Measurements from ENCODE around the gene IL1RAP. TPM values are rescaled to one million over a fixed set of nuclear protein-coding genes. Genes with fewer than 3 reads are reported as not detected.

Gene IL1RAP
- total RNA-seq, 1 experiment from 2014 or later, result 186 TPM

- DNase-seq, result no peak
- no peaks in the 10 kb centered on the region for H3K36me3 Mint-ChIP-seq (ENCODE audit: insufficient read depth, unreplicated experiment)
- peaks cover 5% of the 10 kb centered on the region for H3K9me3 Mint-ChIP-seq (ENCODE audit: low read depth, unreplicated experiment)
- H3K4me3 Mint-ChIP-seq (ENCODE audit: low read depth, unreplicated experiment), result peak overlapping the region; percentile 8
- intact Hi-C loops (cut with micrococcal nuclease; ENCODE audit: unreplicated experiment), result no loop called here
- H3K27me3 Mint-ChIP-seq (ENCODE audit: unreplicated experiment), result no peaks in the 10 kb centered on the region
- H3K27ac Mint-ChIP-seq (ENCODE audit: unreplicated experiment), result peak overlapping the region; percentile 12
- peaks cover 56% of the 10 kb centered on the region for H3K4me1 Mint-ChIP-seq (ENCODE audit: low read depth, unreplicated experiment)
- BruUV-seq (replicated peaks), result no TSS peak
- CTCF ChIA-PET, result interaction anchor here (1.0 to 2.9 kb wide), 4 partner anchors 13 to 108 kb away, joined by 3 to 10 read pairs (median 4); no protein-coding TSS in a partner anchor
- TF ChIP-seq CTCF (IDR thresholded peaks at IDR 0.05; ENCODE audit: unreplicated experiment), result no peak
Measured at GRCh38 chr3:190492129-190492528, 21.8 kb upstream of the IL1RAP start.

DNA sequence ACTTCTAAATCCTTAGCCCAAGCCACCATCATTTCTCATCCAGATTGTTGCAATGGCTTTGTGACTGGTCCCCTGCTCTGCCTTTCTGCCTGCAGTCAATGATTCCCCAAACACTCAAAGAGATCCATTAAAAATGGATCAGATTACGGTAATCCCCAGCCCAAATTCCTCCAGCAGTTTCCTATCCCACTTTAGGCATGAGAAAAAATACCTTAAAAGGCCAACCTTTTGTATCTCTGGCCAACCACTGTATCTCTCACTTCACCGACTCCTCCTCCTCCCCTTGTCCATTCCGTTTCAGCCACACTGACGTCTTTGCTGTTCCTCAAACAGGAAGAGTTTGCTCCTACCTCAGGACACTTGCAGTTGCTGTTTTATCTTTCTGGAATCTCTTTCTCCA lies 20.9 kb upstream of the IL1RAP start:
- H3K36me3 Mint-ChIP-seq (ENCODE audit: insufficient read depth, unreplicated experiment), result no peaks in the 10 kb centered on the region
- DNase-seq, result no peak
- H3K9me3 Mint-ChIP-seq (ENCODE audit: low read depth, unreplicated experiment), result peaks cover 5% of the 10 kb centered on the region
- no peak overlapping the region for H3K4me3 Mint-ChIP-seq (ENCODE audit: low read depth, unreplicated experiment)
- H3K27me3 Mint-ChIP-seq (ENCODE audit: unreplicated experiment), result no peaks in the 10 kb centered on the region
- no TSS peak for BruUV-seq (replicated peaks)
- H3K4me1 Mint-ChIP-seq (ENCODE audit: low read depth, unreplicated experiment), result peaks cover 50% of the 10 kb centered on the region
- TF ChIP-seq CTCF (IDR thresholded peaks at IDR 0.05; ENCODE audit: unreplicated experiment), result no peak
- CTCF ChIA-PET, result no interaction called here
- intact Hi-C loops (cut with micrococcal nuclease; ENCODE audit: unreplicated experiment), result no loop called here
- no peak overlapping the region for H3K27ac Mint-ChIP-seq (ENCODE audit: unreplicated experiment)

GRCh38 chr3:190494907-190495306 lies 19.0 kb upstream of the IL1RAP start:
- CTCF ChIA-PET, result interaction anchor here (0.6 to 1.3 kb wide), 2 partner anchors 10 to 45 kb away, joined by 3 to 6 read pairs; no protein-coding TSS in a partner anchor
- Mint-ChIP-seq H3K4me3 (ENCODE audit: low read depth, unreplicated experiment) (no peak overlapping the region), H3K4me1 (ENCODE audit: low read depth, unreplicated experiment) (peaks cover 44% of the 10 kb centered on the region), H3K9me3 (ENCODE audit: low read depth, unreplicated experiment) (peaks cover 5% of the 10 kb centered on the region), H3K36me3 (ENCODE audit: insufficient read depth, unreplicated experiment) (no peaks in the 10 kb centered on the region), H3K27ac (ENCODE audit: unreplicated experiment) (no peak overlapping the region), H3K27me3 (ENCODE audit: unreplicated experiment) (no peaks in the 10 kb centered on the region)
- DNase-seq, result no peak
- no TSS peak for BruUV-seq (replicated peaks)
- intact Hi-C loops (cut with micrococcal nuclease; ENCODE audit: unreplicated experiment), result no loop called here
- TF ChIP-seq CTCF (IDR thresholded peaks at IDR 0.05; ENCODE audit: unreplicated experiment), result no peak

GRCh38 chr3:190495354-190495753 lies 18.5 kb upstream of the IL1RAP start:
- no peak overlapping the region for H3K4me3 Mint-ChIP-seq (ENCODE audit: low read depth, unreplicated experiment)
- H3K27ac Mint-ChIP-seq (ENCODE audit: unreplicated experiment), result no peak overlapping the region
- peaks cover 5% of the 10 kb centered on the region for H3K9me3 Mint-ChIP-seq (ENCODE audit: low read depth, unreplicated experiment)
- BruUV-seq (replicated peaks), result no TSS peak
- intact Hi-C loops (cut with micrococcal nuclease; ENCODE audit: unreplicated experiment), result no loop called here
- CTCF ChIA-PET, result interaction anchor here (0.6 to 1.3 kb wide), 2 partner anchors 10 to 45 kb away, joined by 3 to 6 read pairs; no protein-coding TSS in a partner anchor
- H3K4me1 Mint-ChIP-seq (ENCODE audit: low read depth, unreplicated experiment), result peaks cover 44% of the 10 kb centered on the region
- no peaks in the 10 kb centered on the region for H3K27me3 Mint-ChIP-seq (ENCODE audit: unreplicated experiment)
- no peaks in the 10 kb centered on the region for H3K36me3 Mint-ChIP-seq (ENCODE audit: insufficient read depth, unreplicated experiment)
- TF ChIP-seq CTCF (IDR thresholded peaks at IDR 0.05; ENCODE audit: unreplicated experiment), result no peak
- no peak for DNase-seq
